SJSA1 (cell line): ENCODE results near the gene PRR5. TPM values are rescaled to one million over a fixed set of nuclear protein-coding genes. Genes with fewer than 3 reads are reported as not detected.

Experiments
- DNase-seq, 2 experiments: peaks; one replicate each; pipeline ENCODE4 v3.0.0-alpha.2; 2015 to 2020; ENCODE audit warnings: low spot score in 2 of 2, low read depth in 1 of 2
- H3K27ac ChIP-seq: fragments of 250-450 bp; sonication (Bioruptor Pico); 2 replicates; pipeline ENCODE4 v1.5.1; 2020; ENCODE audit warnings: mild to moderate bottlenecking, moderate library complexity
- H3K27me3 ChIP-seq: fragments of 250-450 bp; sonication (Bioruptor Pico); replicated peaks from 2 replicates; pipeline ENCODE4 v1.5.1; 2020; ENCODE audit warnings: mild to moderate bottlenecking, moderate library complexity
- H3K36me3 ChIP-seq: fragments of 250-450 bp; sonication (Bioruptor Pico); 2 replicates; pipeline ENCODE4 v1.5.1; 2020; ENCODE audit warnings: mild to moderate bottlenecking
- H3K4me1 ChIP-seq: fragments of 250-450 bp; sonication (Bioruptor Pico); replicated peaks from 2 replicates; pipeline ENCODE4 v1.6.1; 2021; ENCODE audit warnings: mild to moderate bottlenecking
- H3K4me3 ChIP-seq: fragments of 250-450 bp; sonication (Bioruptor Pico); 2 replicates; pipeline ENCODE4 v1.5.1; 2020; ENCODE audit warnings: mild to moderate bottlenecking
- H3K9me3 ChIP-seq: fragments of 250-450 bp; sonication (Bioruptor Pico); replicated peaks from 2 replicates; pipeline ENCODE4 v1.5.1; 2020; ENCODE audit warnings: mild to moderate bottlenecking
- total RNA-seq: library from RNA; depleted of rRNA; stranded (reverse); fragments of >200 nt; shearing (Covaris generic); gene quantifications from 2 replicates; pipeline ENCODE4 v1.2.3, GENCODE V29; 2014

The PRR5 gene
- total RNA-seq, 1 experiment from 2014 or later = 6.1 TPM

GRCh38 chr22:44764373-44764772 is 62.4 kb downstream of the PRR5 start:
- Histone ChIP-seq H3K36me3 (no peaks in the 10 kb centered on the region), H3K4me3 (no peak overlapping the region), H3K27ac (no peak overlapping the region), H3K9me3 (no peaks in the 10 kb centered on the region), H3K27me3 (no peaks in the 10 kb centered on the region), H3K4me1 (no peaks in the 10 kb centered on the region; the same call in 1 of the 2 replicates)
- DNase-seq = no peak

DNA sequence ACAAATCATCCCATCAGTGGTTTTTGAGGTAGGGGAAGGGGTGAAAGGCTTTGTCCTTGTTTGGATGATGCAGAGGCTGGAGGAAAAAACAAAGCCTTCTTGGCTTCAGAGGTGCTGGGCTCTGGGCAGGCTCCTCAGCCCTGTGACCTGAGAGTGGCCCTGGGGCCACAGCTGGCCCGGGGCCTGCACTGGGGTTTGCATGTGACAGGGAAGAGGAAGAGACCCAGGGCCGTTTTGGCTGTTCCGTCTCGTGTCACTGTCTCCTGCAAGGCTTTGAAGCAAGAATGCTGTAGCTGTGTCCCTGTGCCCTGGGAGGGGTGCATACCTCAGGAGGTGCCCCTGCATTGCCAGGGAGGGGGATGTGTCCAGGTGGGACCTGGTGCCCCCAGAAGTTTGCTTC is 63.0 kb downstream of the PRR5 start:
- no peak overlapping the region for H3K27ac ChIP-seq
- no peak for DNase-seq
- no peaks in the 10 kb centered on the region for H3K36me3 ChIP-seq
- no peak overlapping the region for H3K4me3 ChIP-seq
- H3K9me3 ChIP-seq = no peaks in the 10 kb centered on the region
- no peaks in the 10 kb centered on the region for H3K4me1 ChIP-seq
- no peaks in the 10 kb centered on the region for H3K27me3 ChIP-seq

- Histone ChIP-seq H3K36me3 (no peaks in the 10 kb centered on the region), H3K4me3 (no peak overlapping the region), H3K9me3 (no peaks in the 10 kb centered on the region), H3K4me1 (no peaks in the 10 kb centered on the region), H3K27ac (no peak overlapping the region), H3K27me3 (no peaks in the 10 kb centered on the region)
- no peak for DNase-seq
Measured at GRCh38 chr22:44765571-44766285, 63.7 kb downstream of the PRR5 start.

DNA sequence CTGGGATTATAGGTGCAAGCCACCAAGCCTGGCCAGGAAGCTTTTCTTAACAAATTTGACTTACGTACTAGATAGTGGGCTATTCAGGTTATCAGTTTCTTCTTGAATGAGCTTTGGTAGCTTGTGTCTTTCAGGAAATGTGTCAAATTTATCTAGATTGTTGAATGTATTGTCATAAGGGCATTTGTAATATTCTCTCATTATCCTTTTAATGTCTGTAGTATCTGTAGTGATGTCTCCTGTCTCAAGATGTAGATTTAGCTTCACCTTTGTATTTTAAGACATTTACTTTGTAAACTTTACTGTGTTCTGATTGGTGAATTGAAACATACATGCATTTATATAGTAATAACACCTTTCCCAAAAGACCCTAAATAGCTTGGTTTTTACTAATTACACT is 71.1 kb downstream of the PRR5 start:
- no peak for DNase-seq
- no peak overlapping the region for H3K27ac ChIP-seq
- no peaks in the 10 kb centered on the region for H3K27me3 ChIP-seq
- H3K4me1 ChIP-seq = no peaks in the 10 kb centered on the region
- no peaks in the 10 kb centered on the region for H3K36me3 ChIP-seq
- no peak overlapping the region for H3K4me3 ChIP-seq
- H3K9me3 ChIP-seq = no peaks in the 10 kb centered on the region

DNA sequence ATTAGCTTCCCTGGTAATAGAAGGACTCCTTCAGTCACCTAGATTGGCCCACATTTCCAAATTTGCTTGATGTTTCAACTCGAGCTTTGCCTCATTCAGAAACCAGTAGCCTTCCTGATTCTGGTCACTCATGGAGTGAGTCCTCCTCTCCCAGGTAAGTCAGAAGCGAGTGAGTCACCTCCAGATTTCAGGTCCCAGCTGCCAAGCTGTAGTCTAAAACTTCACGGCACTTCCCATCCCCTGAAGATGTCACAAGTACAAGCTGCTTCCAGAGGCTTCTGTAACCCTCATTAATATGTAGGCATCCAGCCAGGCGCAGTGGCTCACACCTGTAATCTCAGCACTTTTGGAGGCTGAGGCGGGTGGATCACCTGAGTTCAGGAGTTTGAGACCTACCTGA is 73.9 kb downstream of the PRR5 start:
- no peaks in the 10 kb centered on the region for H3K36me3 ChIP-seq
- DNase-seq = no peak
- no peaks in the 10 kb centered on the region for H3K4me1 ChIP-seq
- H3K9me3 ChIP-seq = no peaks in the 10 kb centered on the region
- H3K27ac ChIP-seq = no peak overlapping the region
- no peak overlapping the region for H3K4me3 ChIP-seq
- no peaks in the 10 kb centered on the region for H3K27me3 ChIP-seq

GRCh38 chr22:44776605-44777363 is 74.8 kb downstream of the PRR5 start:
- Histone ChIP-seq H3K27me3 (no peaks in the 10 kb centered on the region), H3K9me3 (no peaks in the 10 kb centered on the region), H3K27ac (no peak overlapping the region), H3K36me3 (no peaks in the 10 kb centered on the region), H3K4me3 (no peak overlapping the region), H3K4me1 (no peaks in the 10 kb centered on the region)
- no peak for DNase-seq

GRCh38 chr22:44777364-44777755 is 75.4 kb downstream of the PRR5 start:
- Histone ChIP-seq H3K4me3 (no peak overlapping the region), H3K9me3 (no peaks in the 10 kb centered on the region), H3K36me3 (no peaks in the 10 kb centered on the region), H3K4me1 (no peaks in the 10 kb centered on the region), H3K27ac (no peak overlapping the region), H3K27me3 (no peaks in the 10 kb centered on the region)
- DNase-seq = no peak

- Histone ChIP-seq H3K4me3 (no peak overlapping the region), H3K27me3 (no peaks in the 10 kb centered on the region), H3K36me3 (no peaks in the 10 kb centered on the region), H3K27ac (no peak overlapping the region), H3K9me3 (no peaks in the 10 kb centered on the region), H3K4me1 (no peaks in the 10 kb centered on the region)
- DNase-seq = no peak
Measured at GRCh38 chr22:44780876-44781449, 79.0 kb downstream of the PRR5 start.

GRCh38 chr22:44782363-44782963 is 80.5 kb downstream of the PRR5 start:
- H3K27ac ChIP-seq = no peak overlapping the region
- no peaks in the 10 kb centered on the region for H3K27me3 ChIP-seq
- no peaks in the 10 kb centered on the region for H3K4me1 ChIP-seq
- H3K4me3 ChIP-seq = no peak overlapping the region
- DNase-seq = no peak
- H3K9me3 ChIP-seq = no peaks in the 10 kb centered on the region
- no peaks in the 10 kb centered on the region for H3K36me3 ChIP-seq

DNA sequence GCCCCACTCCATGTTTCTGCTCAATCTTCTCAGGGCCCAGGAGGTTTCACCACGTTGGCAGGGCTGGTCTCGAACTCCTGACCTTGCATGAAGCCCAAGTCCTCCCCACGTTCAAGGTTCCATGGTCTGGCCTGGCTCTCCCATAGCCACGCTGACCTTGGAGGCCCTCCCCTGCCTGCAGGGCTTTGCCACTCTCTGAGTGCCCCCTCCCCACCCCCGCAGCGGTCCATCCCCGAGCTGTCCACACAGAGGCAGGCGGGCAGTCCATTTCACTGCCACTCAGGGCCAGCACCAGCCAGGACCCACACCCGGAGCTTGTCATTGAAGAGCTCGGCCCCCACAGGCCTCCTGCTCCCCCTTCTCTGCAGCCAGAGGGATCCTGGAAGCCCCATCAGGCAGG is 81.1 kb downstream of the PRR5 start:
- no peaks in the 10 kb centered on the region for H3K36me3 ChIP-seq

DNA sequence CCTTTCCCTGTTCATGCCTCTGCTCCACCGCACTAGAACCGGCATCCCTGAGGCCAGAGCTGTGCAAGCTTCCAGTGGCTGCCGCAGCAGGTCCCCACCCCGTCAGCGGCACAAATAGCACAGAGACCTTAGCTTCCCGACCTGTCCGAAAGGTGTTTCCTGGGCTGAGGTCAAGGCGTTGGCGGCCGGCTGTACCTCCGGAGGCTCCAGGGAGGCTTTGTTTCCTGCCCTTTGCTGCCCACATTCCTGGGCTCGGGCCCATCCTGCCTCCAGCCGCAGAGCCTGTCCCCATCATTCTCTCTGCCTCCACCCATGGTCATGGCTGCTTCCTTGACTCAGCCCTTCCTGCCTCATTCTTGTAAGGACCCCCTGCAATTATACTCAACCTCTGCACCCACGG is 81.6 kb downstream of the PRR5 start:
- no peak for DNase-seq
- no peak overlapping the region for H3K27ac ChIP-seq
- no peak overlapping the region for H3K4me3 ChIP-seq
- H3K27me3 ChIP-seq = no peaks in the 10 kb centered on the region
- no peaks in the 10 kb centered on the region for H3K36me3 ChIP-seq
- H3K4me1 ChIP-seq = no peaks in the 10 kb centered on the region
- no peaks in the 10 kb centered on the region for H3K9me3 ChIP-seq

More for the DNA sequence above, 81.1 kb downstream of the PRR5 start:
- DNase-seq = no peak
- Histone ChIP-seq H3K27ac (no peak overlapping the region), H3K4me3 (no peak overlapping the region), H3K4me1 (no peaks in the 10 kb centered on the region), H3K27me3 (no peaks in the 10 kb centered on the region), H3K9me3 (no peaks in the 10 kb centered on the region)

DNA sequence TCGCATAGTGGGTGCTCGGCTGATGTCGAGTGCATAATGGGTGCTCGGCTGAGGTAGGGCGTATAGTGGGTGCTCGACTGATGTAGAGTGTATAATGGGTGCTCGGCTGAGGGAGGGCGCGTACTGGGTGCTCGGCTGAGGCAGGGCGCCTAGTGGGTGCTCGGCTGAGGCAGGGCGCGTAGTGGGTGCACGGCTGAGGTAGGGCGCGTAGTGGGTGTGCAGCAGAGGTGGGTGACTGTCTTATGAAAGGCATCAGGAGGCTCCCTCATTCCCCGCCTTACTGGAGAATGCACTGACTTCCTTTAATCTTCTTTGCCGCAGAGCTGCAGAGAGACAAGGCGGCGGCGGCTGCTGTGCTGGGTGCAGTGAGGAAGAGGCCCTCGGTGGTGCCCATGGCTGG is 84.1 kb downstream of the PRR5 start:
- no peaks in the 10 kb centered on the region for H3K36me3 ChIP-seq
- no peaks in the 10 kb centered on the region for H3K9me3 ChIP-seq
- no peaks in the 10 kb centered on the region for H3K4me1 ChIP-seq
- H3K27me3 ChIP-seq = no peaks in the 10 kb centered on the region
- H3K27ac ChIP-seq = no peak overlapping the region
- DNase-seq = no peak
- no peak overlapping the region for H3K4me3 ChIP-seq

GRCh38 chr22:44786610-44787009 is 84.6 kb downstream of the PRR5 start:
- Histone ChIP-seq H3K4me3 (no peak overlapping the region), H3K9me3 (no peaks in the 10 kb centered on the region), H3K36me3 (no peaks in the 10 kb centered on the region), H3K4me1 (no peaks in the 10 kb centered on the region), H3K27ac (no peak overlapping the region), H3K27me3 (no peaks in the 10 kb centered on the region)
- no peak for DNase-seq
